HL-60 (cell line): Measurements from ENCODE around the gene CSNK1G1.

Experiments used
- POLR2AphosphoS5 ChIP-seq: IDR thresholded peaks from 2 replicates; pipeline ENCODE4 v1.6.1; 2012; ENCODE audit warnings: low read depth
- TF ChIP-seq, protein P1 (sequence below): IDR thresholded peaks from one replicate; pipeline ENCODE4 v1.5.1; 2011; ENCODE audit warnings: low read length, control low read depth, inconsistent platforms; ENCODE audit not compliant: insufficient read depth

DNA sequence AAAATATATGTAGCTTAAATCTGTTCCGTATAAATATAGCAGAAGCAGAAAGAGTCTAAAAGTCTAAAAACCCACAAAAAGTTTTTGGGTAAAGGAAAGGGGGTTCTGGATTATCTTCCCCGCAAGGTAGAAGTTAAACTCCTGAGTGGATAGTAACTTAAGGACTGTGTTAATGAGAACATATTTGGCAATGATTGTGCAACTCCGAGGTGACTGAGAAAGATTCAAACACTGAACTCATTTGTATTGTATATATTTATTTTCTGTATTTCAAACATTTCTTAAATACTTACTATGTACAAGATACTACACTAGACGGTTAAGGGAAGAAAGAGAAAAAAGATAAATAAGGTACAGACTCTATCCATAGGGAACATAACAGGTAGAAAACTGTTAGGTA is 120.4 kb downstream of the CSNK1G1 start:
- TF ChIP-seq, protein P1, sequence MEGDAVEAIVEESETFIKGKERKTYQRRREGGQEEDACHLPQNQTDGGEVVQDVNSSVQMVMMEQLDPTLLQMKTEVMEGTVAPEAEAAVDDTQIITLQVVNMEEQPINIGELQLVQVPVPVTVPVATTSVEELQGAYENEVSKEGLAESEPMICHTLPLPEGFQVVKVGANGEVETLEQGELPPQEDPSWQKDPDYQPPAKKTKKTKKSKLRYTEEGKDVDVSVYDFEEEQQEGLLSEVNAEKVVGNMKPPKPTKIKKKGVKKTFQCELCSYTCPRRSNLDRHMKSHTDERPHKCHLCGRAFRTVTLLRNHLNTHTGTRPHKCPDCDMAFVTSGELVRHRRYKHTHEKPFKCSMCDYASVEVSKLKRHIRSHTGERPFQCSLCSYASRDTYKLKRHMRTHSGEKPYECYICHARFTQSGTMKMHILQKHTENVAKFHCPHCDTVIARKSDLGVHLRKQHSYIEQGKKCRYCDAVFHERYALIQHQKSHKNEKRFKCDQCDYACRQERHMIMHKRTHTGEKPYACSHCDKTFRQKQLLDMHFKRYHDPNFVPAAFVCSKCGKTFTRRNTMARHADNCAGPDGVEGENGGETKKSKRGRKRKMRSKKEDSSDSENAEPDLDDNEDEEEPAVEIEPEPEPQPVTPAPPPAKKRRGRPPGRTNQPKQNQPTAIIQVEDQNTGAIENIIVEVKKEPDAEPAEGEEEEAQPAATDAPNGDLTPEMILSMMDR = no peak
- no peak for TF ChIP-seq POLR2AphosphoS5
